ENCODE results near the gene CPEB4. TPM values are rescaled to one million over a fixed set of nuclear protein-coding genes. Genes with fewer than 3 reads are reported as not detected.

Gene CPEB4
- total RNA-seq, 1 donor from 2014 or later = 11.3 TPM

- TF ChIP-seq CTCF (conservative IDR thresholded peaks at IDR 0.05) = no peak
- Mint-ChIP-seq H3K27ac (ENCODE audit: unreplicated experiment) (no peak overlapping the region), H3K4me3 (no peak overlapping the region), H3K27me3 (ENCODE audit: low read depth) (no peaks in the 10 kb centered on the region), H3K9me3 (no peaks in the 10 kb centered on the region), H3K4me1 (peaks cover 21% of the 10 kb centered on the region), H3K36me3 (ENCODE audit: low read depth) (no peaks in the 10 kb centered on the region)
- no peak for DNase-seq (ENCODE audit: low read depth, low spot score)
Observed at GRCh38 chr5:173863359-173863758, 24.8 kb upstream of the CPEB4 start.

- peaks cover 31% of the 10 kb centered on the region for H3K4me1 Mint-ChIP-seq
- H3K27me3 Mint-ChIP-seq (ENCODE audit: low read depth) = no peaks in the 10 kb centered on the region
- no peaks in the 10 kb centered on the region for H3K9me3 Mint-ChIP-seq
- no peak overlapping the region for H3K27ac Mint-ChIP-seq (ENCODE audit: unreplicated experiment)
- H3K4me3 Mint-ChIP-seq = no peak overlapping the region
- H3K36me3 Mint-ChIP-seq (ENCODE audit: low read depth) = no peaks in the 10 kb centered on the region
- no peak for TF ChIP-seq CTCF (conservative IDR thresholded peaks at IDR 0.05)
- DNase-seq (ENCODE audit: low read depth, low spot score) = no peak
Observed at GRCh38 chr5:173864126-173865050, 23.8 kb upstream of the CPEB4 start.

GRCh38 chr5:173866243-173866857, 21.8 kb upstream of the CPEB4 start:
- no peaks in the 10 kb centered on the region for H3K36me3 Mint-ChIP-seq (ENCODE audit: low read depth)
- peaks cover 34% of the 10 kb centered on the region for H3K4me1 Mint-ChIP-seq
- H3K9me3 Mint-ChIP-seq = no peaks in the 10 kb centered on the region
- H3K27me3 Mint-ChIP-seq (ENCODE audit: low read depth) = no peaks in the 10 kb centered on the region
- TF ChIP-seq CTCF (conservative IDR thresholded peaks at IDR 0.05) = no peak
- H3K4me3 Mint-ChIP-seq = no peak overlapping the region
- H3K27ac Mint-ChIP-seq (ENCODE audit: unreplicated experiment) = peak overlapping the region; percentile 83
- DNase-seq (ENCODE audit: low read depth, low spot score) = no peak

- H3K36me3 Mint-ChIP-seq (ENCODE audit: low read depth) = no peaks in the 10 kb centered on the region
- H3K9me3 Mint-ChIP-seq = no peaks in the 10 kb centered on the region
- H3K27me3 Mint-ChIP-seq (ENCODE audit: low read depth) = no peaks in the 10 kb centered on the region
- no peak overlapping the region for H3K4me3 Mint-ChIP-seq
- DNase-seq (ENCODE audit: low read depth, low spot score) = no peak
- no peak for TF ChIP-seq CTCF (conservative IDR thresholded peaks at IDR 0.05)
- H3K4me1 Mint-ChIP-seq = peaks cover 34% of the 10 kb centered on the region
- peak overlapping the region; percentile 83 for H3K27ac Mint-ChIP-seq (ENCODE audit: unreplicated experiment)
Observed at GRCh38 chr5:173866858-173867679, 21.1 kb upstream of the CPEB4 start.

GRCh38 chr5:173868096-173868880, 19.9 kb upstream of the CPEB4 start:
- Mint-ChIP-seq H3K36me3 (ENCODE audit: low read depth) (no peaks in the 10 kb centered on the region), H3K4me1 (peaks cover 31% of the 10 kb centered on the region), H3K27me3 (ENCODE audit: low read depth) (no peaks in the 10 kb centered on the region), H3K9me3 (no peaks in the 10 kb centered on the region), H3K4me3 (no peak overlapping the region), H3K27ac (ENCODE audit: unreplicated experiment) (peak overlapping the region; percentile 73)
- no peak for TF ChIP-seq CTCF (conservative IDR thresholded peaks at IDR 0.05)
- DNase-seq (ENCODE audit: low read depth, low spot score) = no peak
